ENCODE data around the gene PM20D1. TPM values are rescaled to one million over a fixed set of nuclear protein-coding genes. Genes with fewer than 3 reads are reported as not detected.

PM20D1 gene
- total RNA-seq, 1 donor from 2014 or later = not detected

- Mint-ChIP-seq H3K27ac (ENCODE audit: unreplicated experiment) (no peak overlapping the region), H3K36me3 (ENCODE audit: low read depth, unreplicated experiment) (peaks cover 14% of the 10 kb centered on the region), H3K27me3 (ENCODE audit: unreplicated experiment) (no peaks in the 10 kb centered on the region), H3K9me3 (ENCODE audit: unreplicated experiment) (no peaks in the 10 kb centered on the region), H3K4me1 (ENCODE audit: unreplicated experiment) (peaks cover 14% of the 10 kb centered on the region), H3K4me3 (ENCODE audit: unreplicated experiment) (no peak overlapping the region)
- no peak for DNase-seq (ENCODE audit: low spot score)
- TF ChIP-seq CTCF (IDR thresholded peaks at IDR 0.05; ENCODE audit: unreplicated experiment) = no peak
Measured at GRCh38 chr1:205804605-205805004, 45.3 kb downstream of the PM20D1 start.

DNA sequence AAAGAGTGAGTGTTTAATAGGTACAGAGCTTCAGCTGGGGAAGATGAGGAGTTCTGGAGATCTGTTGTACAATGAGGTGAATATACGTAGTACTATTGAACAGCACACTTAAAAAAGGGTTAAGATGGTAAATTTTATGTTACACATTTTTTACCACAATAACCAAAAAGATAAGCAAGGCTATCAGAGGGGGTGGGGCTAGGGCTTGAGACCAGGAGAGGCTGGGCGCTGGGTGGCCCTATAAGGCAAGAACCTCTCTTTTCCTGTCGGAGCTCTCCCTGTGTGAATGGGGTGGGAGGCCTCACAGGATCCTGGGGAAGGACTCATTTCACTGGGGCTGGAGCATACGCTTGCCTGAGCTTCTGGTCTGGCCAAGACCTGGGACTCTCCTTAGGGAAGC is 45.9 kb downstream of the PM20D1 start:
- no peak overlapping the region for H3K4me3 Mint-ChIP-seq (ENCODE audit: unreplicated experiment)
- no peaks in the 10 kb centered on the region for H3K9me3 Mint-ChIP-seq (ENCODE audit: unreplicated experiment)

DNA sequence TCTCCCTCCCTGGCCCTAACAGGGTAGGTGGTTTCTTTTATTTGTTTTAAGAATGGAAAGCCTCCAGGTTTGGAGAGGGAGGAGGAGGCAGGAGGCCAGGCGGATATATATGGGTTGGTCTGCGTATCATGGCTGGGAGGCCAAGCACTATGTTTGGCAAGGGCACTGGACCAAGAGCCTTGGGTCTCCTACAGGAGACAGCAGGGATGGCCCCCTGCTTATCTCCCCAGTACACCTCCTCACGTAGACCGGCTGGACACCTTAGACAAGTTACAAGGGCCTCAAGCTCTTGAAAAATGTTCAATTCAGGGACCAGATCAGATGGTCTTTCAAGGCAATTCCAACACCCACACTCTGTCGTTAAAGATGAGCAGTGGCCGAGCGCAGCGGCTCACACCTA is 47.9 kb downstream of the PM20D1 start:
- no peak overlapping the region for H3K4me3 Mint-ChIP-seq (ENCODE audit: unreplicated experiment)
- no peaks in the 10 kb centered on the region for H3K9me3 Mint-ChIP-seq (ENCODE audit: unreplicated experiment)
- TF ChIP-seq CTCF (IDR thresholded peaks at IDR 0.05; ENCODE audit: unreplicated experiment) = no peak

More for the DNA sequence above, 45.9 kb downstream of the PM20D1 start:
- DNase-seq (ENCODE audit: low spot score) = no peak
- H3K36me3 Mint-ChIP-seq (ENCODE audit: low read depth, unreplicated experiment) = peaks cover 14% of the 10 kb centered on the region
- TF ChIP-seq CTCF (IDR thresholded peaks at IDR 0.05; ENCODE audit: unreplicated experiment) = no peak
- peaks cover 10% of the 10 kb centered on the region for H3K4me1 Mint-ChIP-seq (ENCODE audit: unreplicated experiment)
- H3K27me3 Mint-ChIP-seq (ENCODE audit: unreplicated experiment) = no peaks in the 10 kb centered on the region
- H3K27ac Mint-ChIP-seq (ENCODE audit: unreplicated experiment) = no peak overlapping the region

GRCh38 chr1:205800981-205801703 is 48.8 kb downstream of the PM20D1 start:
- Mint-ChIP-seq H3K36me3 (ENCODE audit: low read depth, unreplicated experiment) (peaks cover 28% of the 10 kb centered on the region), H3K27me3 (ENCODE audit: unreplicated experiment) (no peaks in the 10 kb centered on the region), H3K4me1 (ENCODE audit: unreplicated experiment) (peaks cover 5% of the 10 kb centered on the region), H3K27ac (ENCODE audit: unreplicated experiment) (no peak overlapping the region), H3K4me3 (ENCODE audit: unreplicated experiment) (no peak overlapping the region), H3K9me3 (ENCODE audit: unreplicated experiment) (no peaks in the 10 kb centered on the region)
- DNase-seq (ENCODE audit: low spot score) = no peak
- TF ChIP-seq CTCF (IDR thresholded peaks at IDR 0.05; ENCODE audit: unreplicated experiment) = no peak

More for the DNA sequence above, 47.9 kb downstream of the PM20D1 start:
- Mint-ChIP-seq H3K27ac (ENCODE audit: unreplicated experiment) (no peak overlapping the region), H3K27me3 (ENCODE audit: unreplicated experiment) (no peaks in the 10 kb centered on the region), H3K4me1 (ENCODE audit: unreplicated experiment) (peaks cover 8% of the 10 kb centered on the region), H3K36me3 (ENCODE audit: low read depth, unreplicated experiment) (peaks cover 28% of the 10 kb centered on the region)
- no peak for DNase-seq (ENCODE audit: low spot score)

DNA sequence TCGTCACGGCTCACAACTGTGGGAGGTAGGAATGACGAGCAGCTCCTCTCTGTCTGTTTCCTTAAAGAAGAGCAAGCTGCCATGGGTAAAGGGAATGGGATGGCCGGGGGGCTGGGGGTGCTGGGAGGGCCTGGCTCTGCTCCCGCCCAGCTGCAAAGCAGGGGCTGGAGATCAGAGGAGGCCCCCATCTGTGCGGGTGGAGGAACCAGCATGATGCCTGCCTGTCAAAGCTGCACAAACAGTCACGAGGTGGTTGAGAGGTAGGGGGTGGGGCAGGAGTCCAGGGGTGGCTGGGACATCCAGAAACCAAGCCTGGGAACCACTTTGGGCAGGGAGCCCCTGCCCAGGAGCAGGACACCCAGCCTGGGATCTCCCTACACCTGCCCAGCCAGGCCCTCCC is 49.5 kb downstream of the PM20D1 start:
- Mint-ChIP-seq H3K4me1 (ENCODE audit: unreplicated experiment) (peaks cover 2% of the 10 kb centered on the region), H3K9me3 (ENCODE audit: unreplicated experiment) (no peaks in the 10 kb centered on the region), H3K36me3 (ENCODE audit: low read depth, unreplicated experiment) (peaks cover 28% of the 10 kb centered on the region), H3K27ac (ENCODE audit: unreplicated experiment) (no peak overlapping the region), H3K4me3 (ENCODE audit: unreplicated experiment) (no peak overlapping the region), H3K27me3 (ENCODE audit: unreplicated experiment) (no peaks in the 10 kb centered on the region)
- TF ChIP-seq CTCF (IDR thresholded peaks at IDR 0.05; ENCODE audit: unreplicated experiment) = no peak
- DNase-seq (ENCODE audit: low spot score) = no peak
